HG02970 (cell line): ENCODE results near the gene UBE2E2.
"Not testable (repeated sequence)": the region's sequence is repeated elsewhere in the genome, so short reads cannot be mapped to it uniquely, and the experiment has no call there.

Experiments used
- ATAC-seq: cut with Tn5 transposase; IDR thresholded peaks from one replicate; pipeline ENCODE4 v1.9.1; 2021; ENCODE audit warnings: mild to moderate bottlenecking, moderate library complexity, moderate number of reproducible peaks; ENCODE audit not compliant: unreplicated experiment, low FRiP score

The UBE2E2 gene

DNA sequence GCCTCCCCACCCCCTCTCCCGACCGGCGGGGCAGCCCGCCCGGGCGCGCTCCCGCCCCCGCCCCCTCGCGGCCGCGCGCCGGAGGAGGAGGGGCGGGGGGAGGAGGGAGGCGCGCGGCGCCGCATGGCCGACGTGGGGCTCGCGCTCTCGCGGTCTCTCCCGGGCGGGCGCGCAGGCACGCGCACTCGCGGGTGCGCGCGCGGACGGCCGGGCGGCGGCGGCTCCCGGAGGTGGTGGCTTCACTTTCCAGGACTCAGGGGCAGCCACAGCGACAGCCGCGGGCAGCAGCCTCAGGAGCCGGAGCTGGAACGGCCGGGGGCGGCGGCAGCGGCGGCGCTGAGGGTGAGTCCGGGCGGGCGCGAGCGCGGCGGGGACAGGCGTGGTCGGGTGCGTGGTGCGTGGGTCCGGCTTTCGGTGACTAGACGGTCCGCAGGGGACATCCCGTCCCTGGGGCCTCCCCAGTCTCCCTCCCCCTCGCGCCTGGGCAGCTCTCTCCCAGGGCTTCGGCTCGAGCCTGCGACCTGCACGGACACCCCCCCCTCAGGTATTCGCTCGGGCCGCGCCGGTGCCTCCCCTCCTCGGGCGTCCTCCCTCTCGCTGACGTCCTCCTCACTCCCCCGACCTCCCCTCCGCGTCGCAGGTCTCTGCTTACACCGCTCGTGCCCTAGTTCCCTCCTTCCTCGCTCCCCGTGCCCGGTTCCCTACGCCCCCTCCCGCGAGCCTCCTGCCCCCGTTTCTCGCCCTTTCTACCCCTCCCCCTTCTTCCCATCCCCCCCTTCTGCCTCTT is at the start of gene UBE2E2:
UBE2E2 (plus strand) TSS at position 407 of the 787 bp plus-strand sequence.
- ATAC-seq, result peak; percentile 78

DNA sequence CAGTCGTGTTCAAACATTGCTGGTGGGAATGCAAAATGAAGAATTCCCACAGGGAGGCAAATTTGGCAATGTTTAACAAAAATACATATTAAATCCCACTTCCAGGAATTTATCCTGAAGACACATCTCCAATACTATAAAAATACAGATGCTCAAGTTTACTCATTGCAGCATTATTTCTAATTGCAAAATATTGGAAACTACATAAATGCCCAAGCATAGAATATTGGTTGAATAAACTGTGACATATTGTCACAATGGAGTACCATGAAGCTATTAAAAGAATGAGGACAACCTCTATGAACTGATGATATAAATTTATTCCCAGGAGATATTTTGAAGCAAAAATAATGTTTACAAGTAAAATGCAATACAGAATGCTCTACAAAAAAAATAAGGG is 49.7 kb upstream of the UBE2E2 start:
- no peak for ATAC-seq

DNA sequence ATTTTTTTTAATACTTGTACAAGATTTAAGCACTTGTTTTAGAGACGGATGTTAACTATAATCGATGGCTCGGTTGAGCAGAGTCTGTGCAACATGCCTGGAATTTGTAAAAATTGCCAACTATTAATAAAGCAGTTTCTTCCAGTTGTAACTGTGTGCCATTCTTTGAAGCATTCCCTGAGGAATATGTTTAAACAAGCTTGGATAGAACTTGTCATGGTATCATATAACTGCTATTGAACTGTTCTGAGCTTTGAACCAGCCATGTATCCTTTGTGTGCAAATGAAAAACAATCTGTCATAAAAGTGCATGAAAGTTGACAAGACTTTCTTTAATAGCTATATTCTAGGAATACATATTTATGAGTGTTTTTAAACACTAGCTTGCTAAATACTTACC is 45.8 kb upstream of the UBE2E2 start:
- no peak for ATAC-seq

DNA sequence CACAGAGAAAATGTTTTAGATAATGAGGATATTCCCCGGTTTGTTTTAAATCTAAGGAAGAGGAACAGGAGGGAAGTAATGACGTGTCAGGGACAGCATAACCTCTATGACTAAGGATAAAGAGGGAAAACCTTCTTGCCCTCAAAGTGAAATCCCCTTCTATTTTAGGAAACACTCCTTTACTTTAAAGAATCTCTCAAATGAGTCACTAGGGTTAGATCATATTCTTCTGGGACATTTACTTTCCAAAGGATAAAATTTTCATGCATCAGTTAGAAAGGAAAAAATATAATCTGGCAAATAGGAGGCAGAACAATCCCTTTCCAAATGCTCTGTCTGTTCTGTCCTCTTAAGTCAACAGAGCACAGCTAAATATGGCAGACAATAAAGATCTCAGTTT is 43.2 kb upstream of the UBE2E2 start:
- no peak for ATAC-seq

DNA sequence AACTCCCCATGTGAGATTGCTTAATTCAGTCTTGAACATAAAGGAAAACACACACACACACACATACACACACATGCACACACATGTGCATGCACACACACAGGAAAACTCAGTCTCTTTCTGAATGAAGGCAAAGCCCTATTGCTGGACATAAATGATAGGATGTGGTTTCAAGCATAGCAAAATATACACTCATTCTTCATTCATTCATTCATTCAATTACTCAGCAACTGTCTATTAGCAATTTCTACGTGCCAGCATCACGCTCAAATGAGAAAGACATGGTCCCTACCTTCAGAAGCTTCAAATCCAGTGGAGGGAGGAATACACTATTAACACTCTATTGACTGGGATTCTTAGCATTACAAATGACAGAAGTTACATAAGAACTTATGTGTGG is 41.8 kb upstream of the UBE2E2 start:
- no peak for ATAC-seq

DNA sequence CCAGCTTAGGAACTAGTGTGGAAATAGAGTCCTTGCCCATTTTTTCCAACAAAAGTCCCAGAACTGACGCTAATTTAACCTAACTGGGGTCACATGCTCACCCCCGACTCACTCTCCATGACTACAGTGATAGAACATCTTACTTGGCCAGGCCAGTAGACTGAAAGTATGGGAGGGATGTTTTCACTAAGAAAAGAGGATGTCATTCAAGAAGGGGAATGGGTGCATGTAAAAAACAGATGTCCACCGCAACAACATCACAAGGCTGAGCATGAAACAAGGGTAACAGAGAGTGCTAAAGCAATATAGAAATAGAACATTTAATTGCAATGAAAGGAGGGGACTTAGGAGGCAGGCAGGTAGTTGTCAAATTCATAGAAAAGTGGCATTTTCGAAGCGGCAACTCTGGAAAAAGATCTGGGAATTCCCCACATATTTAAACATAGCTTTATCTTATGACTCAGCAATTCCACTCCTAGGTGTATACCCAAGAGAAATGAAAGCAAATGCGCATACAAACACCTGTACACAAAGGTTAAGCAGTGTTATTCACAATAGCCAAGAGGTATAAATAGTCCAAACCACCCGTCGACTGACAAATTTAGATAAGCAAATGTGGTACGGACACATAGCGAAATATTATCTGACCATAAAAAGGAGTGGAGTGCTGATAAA is 41.1 kb upstream of the UBE2E2 start:
- ATAC-seq, result peak; percentile 48

DNA sequence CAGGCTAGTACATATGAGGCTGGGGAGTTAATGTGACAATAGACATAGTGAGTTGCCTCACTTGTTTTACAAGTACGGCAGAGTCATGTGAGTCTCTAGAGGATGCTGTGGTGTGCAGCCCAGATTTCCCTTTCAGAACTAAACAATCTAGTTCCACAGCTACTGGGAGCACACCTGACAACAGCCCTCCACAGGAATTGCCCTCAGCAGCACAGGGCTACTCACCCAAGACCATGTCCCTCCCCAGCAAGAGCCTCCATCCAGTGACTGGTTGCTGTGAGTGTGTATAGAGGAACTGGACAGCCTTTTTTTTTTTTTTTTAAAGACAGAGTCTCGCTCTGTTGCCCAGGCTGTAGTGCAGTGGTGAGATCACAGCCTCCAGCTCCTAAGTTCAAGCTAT is 40.2 kb upstream of the UBE2E2 start:
- ATAC-seq, result peak; percentile 43

DNA sequence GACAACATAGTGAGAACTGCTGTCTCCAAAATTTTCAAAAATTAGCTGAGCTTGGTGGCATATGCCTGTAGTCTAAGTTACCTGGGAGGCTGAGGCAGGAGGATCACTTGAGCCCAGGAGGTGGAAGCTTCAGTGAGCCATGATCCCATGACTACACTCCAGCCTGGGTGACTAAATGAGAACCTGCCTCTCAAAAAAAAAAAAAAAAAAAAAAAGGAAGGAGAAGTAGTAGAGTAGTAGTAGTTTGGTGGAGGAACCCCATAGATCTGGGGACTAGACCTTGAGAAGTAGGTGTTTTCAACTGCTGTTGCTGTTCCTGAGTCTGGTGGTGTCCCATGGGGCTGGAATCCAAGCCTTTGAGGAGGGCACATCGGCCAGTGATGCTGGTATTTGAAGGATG is 38.4 kb upstream of the UBE2E2 start:
- no peak for ATAC-seq

DNA sequence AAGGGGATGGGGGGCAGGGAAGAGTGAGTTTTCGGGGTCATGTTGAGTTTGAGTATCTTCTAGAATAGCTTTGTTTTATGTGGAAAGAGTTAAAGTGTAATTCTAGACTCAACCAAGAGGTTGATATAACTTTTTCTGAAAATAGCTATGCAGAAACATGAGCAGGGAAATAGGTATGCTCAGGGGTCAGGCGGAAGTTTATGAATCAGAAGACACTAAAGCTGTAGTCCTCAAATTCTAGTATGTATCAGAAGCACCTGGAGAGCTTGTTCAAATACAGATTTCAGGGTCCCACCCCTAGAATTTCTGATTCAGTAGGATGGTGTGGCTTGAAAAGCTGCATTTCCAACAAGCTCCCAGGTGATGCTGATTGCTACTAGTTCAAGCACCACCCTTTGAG is 37.6 kb upstream of the UBE2E2 start:
- no peak for ATAC-seq

DNA sequence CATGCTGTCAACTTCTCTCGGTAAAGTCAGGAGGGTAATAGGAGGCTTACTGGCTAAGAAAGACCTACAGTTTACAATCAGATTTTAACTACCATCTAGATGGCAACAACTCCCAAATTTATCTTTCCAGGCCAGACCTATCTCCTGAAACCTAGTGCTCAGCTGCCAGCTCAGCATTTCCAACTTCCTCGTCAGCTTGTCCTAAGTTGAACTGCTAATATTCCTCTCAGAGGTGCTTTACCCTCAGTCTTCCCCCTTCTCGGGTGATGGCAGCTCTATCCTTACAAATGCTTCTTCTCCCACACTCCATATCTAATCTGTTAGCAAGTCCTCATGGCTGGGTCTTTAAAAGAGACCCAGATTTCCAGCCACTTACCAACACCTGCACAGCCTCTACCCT is 36.9 kb upstream of the UBE2E2 start:
- ATAC-seq, result no peak

DNA sequence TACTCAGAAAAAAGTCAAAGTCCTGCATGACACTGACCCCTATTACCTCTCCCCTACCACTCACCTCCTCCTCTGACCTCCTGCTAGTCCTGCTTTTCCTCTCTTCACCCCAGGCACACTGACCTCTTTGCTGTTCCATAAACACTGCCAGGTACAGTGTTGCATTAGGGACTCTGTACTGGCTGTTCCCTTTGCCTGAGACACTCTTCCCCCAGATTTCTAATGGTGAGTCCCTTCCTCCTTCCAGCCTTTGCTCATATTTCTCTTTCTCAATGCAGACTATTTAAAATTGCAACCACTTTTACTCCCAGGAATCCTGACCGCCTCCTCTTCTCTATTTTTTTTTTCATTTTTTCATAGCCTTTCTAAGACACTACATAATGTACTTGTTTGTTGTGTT is 36.3 kb upstream of the UBE2E2 start:
- ATAC-seq, result no peak

DNA sequence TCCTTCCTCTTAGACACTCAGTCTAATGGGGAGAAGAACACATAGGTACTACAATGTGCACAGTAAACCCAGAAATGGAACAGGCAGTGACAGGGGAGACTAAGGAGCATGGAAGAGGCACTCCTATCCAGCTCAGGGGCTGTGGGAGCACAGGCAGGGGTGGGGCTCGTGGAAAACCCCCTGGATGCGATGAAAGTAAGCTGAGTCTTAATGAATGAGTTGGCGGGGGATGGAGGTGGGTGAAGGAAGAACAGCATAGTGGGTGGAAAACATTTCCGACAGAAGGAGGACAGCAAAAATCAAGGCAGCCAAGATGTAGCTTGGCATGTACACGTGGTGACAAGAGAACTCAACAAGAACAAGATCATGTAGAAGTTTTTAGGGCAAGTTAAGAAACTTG is 33.6 kb upstream of the UBE2E2 start:
- no peak for ATAC-seq

DNA sequence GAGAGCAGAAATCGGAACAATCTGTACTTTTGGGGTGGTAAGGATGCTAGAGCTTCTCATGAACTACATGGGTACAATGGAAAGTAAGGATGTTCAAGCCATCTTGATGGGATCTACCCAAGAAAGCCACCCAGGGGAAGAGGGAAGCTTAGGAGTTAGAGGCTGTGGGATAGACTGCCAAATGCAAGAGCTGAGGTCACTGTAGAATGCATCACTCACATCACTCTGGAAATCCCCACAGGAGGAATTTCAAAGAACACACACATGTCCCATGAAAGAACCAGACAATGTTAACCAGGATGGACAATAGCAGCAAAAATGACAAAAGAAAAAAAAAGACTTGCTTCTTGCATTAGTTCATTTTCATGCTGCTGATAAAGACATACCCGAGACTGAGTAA is 32.8 kb upstream of the UBE2E2 start:
- no peak for ATAC-seq

DNA sequence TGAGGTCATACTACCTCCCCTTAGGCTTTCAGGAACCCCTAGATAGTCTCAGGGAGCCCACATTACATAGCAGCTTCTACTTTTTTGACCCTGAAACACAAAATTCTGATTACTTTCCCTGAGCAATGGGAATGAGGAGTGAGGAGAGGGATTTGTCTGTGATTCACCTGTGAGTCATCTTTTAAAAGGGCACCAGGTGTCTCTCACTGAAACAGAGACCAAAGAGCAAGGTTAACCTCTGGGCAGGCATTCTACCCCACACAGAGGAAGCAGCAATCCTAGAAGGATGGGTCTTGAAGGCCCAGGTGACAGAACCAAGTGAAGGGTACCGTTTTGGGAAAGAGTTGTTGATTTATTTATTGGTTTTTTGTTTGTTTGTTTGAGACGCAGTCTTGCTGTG is 31.1 kb upstream of the UBE2E2 start:
- ATAC-seq, result no peak

DNA sequence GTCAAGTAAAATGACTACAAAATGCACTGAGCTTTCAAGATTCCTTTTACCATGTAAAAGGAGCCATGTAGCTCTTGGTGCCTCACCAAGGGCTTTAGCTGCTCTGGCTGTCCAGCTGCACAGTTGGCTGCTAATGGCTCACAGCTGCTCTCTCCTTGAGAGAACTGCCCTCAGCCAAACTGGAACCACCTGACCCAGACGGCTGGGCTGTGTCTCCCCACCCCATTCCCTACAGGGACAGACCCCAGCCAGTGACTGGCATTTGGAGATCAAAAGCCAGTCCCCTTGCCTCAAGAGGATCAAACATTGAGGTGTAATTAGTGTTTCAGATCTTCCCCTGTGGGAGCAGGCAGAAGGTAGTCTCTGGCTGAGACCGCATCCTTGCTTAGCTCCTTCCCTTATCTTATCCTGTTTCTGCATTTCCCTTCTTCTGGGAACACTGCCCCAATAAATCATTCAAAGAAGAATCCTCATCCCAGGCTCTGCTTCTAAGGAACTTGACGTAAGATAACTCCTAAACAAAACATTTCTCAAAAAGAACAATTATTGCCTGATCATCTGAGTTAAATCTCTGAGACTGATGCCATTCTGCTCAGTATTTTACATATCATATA is 28.6 kb upstream of the UBE2E2 start:
- no peak for ATAC-seq

DNA sequence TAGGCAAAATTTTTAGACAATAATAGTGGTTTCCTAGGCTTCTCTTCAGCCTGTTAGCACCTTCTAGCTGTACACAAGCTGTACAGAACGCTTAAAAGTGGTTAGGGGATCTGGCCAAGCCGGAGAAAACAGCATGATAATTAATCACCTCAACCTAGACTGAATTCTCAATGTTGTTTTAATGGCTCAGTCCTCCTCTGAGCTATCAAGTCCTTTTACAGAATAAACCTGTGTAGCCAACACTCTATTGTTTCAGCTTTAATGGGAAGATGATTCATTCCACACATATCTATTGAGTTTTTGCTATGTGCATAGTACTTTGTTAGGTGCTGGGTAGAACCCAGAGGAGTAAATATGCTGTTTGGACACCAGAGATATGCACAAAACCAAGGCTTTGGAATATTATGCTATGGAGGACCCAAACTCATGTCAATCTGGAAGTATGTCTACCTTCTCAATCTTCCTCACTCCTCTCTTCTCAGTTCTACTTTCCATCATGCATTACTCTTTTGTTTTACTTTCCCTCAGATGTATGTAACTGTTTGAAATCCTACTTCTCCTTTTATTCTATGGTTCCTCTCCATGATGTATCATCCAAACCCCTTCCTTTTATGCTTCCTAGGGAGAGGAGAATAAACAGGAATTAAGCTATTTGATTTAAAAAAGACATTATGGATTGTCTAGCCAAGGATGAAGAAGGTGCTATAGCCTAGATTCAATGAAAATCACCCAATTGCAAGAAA is 27.6 kb upstream of the UBE2E2 start:
- ATAC-seq, result no peak

DNA sequence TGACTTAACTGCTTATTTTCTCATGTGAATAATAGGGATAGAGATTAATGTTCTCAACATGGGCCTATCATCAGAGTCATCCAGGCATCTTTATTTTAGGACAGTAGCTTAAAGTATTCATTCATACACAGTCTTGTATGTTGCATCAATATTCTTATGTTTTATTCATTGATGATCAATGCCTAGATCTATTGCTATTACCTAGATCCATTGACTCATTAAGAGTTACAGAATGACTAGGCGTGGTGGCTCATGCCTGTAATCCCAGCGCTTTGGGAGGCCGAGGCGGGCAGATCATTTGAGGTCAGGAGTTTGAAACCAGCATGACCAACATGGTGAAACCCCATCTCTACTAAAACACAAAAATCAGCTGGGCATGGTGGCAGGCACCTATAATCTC is 26.3 kb upstream of the UBE2E2 start:
- ATAC-seq, result not testable (repeated sequence)

DNA sequence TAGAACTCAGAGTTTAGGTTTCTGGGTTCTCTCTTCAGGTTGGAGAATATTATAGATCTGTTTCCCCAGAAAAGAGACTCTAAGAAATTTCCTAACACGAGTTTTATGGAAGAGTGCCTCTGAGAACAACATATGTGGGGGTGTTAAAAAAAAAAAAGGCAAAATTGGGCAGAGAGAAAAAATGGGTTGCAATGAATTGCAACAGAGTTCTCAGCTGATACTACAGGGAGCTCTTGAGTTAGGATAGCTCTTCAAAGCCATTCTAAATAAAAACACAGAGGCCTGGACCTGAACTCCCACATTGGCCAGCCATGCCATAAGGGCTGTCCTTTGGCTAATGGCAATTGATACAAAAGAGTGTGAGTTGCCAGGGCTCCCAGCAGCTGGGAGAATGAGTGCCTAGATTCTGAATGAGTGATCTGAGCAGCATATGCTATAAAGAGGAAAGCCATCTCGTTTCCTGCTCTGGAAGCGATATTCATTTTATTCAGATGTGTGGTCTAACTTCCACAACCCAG is 20.1 kb upstream of the UBE2E2 start:
- no peak for ATAC-seq

DNA sequence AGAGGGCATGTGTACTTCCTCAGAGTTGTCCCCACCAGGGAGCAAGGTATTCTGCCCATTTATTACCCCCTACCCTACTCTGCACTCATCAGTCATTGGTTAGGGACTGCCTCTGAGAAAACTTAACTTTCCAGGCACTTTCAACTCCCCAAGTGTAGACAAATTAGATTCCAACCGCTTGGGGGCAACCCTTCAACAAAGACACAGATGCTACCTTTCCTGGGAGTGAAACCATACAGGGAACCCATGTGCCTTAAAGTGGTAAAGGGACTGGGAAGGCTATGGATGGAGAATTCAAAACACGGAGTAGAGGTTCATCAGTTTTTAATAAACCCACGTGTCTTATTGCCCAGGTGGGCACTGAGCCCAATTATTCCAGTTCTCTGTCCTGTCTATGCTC is 19.4 kb upstream of the UBE2E2 start:
- ATAC-seq, result no peak

DNA sequence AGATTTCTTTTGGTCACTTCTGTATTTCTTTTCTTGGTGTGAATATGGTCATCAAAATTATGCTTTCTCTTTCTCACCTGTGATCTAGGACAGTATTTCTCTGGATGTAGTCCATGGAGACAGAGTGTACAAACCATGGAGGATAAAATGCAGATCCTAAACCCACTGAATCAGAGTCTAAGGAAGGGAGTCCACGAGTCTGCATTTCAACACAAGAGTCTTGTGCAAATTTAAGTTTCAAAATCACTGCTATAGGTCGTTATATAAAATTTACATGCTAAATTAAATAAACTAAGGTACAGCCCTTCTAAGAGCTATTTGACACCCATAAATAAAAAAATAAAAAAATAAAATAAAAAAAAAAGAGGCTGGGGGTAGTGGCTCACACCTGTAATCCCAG is 17.3 kb upstream of the UBE2E2 start:
- no peak for ATAC-seq

DNA sequence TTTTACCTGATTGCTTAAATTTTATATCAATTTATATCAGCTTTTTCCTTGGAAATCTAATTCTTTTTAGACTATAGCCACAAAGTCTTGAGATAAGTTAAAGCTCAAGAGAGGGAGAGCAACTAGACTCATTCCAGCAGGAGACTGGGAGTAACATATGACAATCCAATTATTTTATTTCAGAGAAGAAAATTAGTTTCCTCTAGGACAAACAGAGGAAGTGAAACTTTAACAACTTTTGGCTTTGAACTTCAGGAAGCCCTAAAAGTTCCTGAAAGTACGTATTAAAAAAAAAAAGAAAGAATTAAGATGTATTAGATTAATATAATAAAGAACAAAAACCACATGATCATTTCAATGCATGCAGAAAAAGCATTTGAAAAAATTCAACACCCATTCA is 13.9 kb upstream of the UBE2E2 start:
- ATAC-seq, result no peak
